ENCODE measurements around the gene SERPINI2. TPM values are rescaled to one million over a fixed set of nuclear protein-coding genes. Genes with fewer than 3 reads are reported as not detected.

The SERPINI2 gene, protein sequence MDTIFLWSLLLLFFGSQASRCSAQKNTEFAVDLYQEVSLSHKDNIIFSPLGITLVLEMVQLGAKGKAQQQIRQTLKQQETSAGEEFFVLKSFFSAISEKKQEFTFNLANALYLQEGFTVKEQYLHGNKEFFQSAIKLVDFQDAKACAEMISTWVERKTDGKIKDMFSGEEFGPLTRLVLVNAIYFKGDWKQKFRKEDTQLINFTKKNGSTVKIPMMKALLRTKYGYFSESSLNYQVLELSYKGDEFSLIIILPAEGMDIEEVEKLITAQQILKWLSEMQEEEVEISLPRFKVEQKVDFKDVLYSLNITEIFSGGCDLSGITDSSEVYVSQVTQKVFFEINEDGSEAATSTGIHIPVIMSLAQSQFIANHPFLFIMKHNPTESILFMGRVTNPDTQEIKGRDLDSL
- total RNA-seq: under 1 TPM in 1 of 2 donors, not detected in 1; 0.81 TPM
- long read RNA-seq, donor 1: 0 reads
- long read RNA-seq, donor 2: 0 reads

DNA sequence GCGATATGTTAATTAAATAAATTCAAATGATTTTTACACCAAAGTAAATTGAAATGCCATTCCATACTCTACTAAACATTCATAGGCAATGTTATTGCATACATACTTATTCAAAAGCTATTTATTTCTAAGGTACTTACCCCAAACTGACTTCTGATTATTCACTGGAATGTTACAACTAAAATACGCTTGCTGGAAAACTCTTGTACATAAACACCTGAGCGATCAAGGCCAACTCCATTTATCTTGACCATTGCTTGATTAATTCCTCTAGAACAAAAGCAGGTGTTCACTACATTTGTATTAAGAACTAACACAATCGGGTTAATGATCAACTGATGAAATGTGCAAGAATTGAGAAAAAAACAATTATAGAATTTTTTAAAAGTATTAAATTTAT lies at the start of gene SERPINI2:
SERPINI2 (minus strand) TSS at position 180 of the 400 bp plus-strand sequence. CDS start 2,208 bp downstream, outside the sequence.
- DNase-seq (ENCODE audit: low spot score): no peak
- intact Hi-C loops (cut with DNase I): no loop called here

- intact Hi-C loops (cut with DNase I): no loop called here
- DNase-seq (ENCODE audit: low spot score): no peak
These were observed 47.1 kb upstream of the SERPINI2 start for GRCh38 chr3:167521006-167521355.

DNA sequence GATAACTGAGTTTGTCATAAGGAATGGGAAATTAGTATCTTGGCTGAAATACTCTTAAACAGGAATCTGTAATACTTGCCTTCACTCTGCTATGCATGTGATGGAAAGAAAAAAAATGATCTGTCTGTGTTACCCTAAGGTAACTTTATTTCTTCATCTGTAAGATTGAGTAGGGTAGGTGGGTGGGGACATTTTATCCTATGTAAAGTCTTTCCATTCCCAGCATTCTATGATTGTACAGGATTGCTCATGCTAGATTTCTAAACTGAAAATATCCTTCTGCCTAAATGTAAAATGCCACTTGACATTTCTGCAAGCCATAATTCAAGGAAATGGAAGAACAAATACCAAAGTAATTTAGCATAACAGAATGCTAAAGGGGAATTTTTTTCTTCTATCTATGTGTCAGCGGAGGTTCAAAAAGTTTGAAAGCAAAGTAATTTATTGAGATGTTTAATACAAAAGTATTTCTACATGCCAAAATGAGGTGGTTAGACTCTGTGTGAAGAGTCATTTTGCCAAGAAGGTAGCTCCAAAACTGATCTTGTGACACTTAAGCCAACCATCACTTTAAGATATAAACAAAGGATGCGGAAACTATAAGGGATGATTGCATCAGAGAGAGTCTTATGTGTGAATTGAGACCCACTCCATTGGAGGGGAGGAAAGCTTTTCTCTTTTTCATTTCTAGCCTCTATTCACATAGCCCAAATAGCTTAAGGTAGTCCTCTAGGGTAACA lies 46.6 kb upstream of the SERPINI2 start:
- intact Hi-C loops (cut with DNase I): no loop called here
- no peak for DNase-seq (ENCODE audit: low spot score)

- intact Hi-C loops (cut with DNase I): no loop called here
- DNase-seq (ENCODE audit: low spot score): no peak
These were observed 34.1 kb upstream of the SERPINI2 start for GRCh38 chr3:167507954-167508353.

GRCh38 chr3:167502401-167502800 lies 28.6 kb upstream of the SERPINI2 start:
- DNase-seq (ENCODE audit: low spot score): no peak
- intact Hi-C loops (cut with DNase I): no loop called here

DNA sequence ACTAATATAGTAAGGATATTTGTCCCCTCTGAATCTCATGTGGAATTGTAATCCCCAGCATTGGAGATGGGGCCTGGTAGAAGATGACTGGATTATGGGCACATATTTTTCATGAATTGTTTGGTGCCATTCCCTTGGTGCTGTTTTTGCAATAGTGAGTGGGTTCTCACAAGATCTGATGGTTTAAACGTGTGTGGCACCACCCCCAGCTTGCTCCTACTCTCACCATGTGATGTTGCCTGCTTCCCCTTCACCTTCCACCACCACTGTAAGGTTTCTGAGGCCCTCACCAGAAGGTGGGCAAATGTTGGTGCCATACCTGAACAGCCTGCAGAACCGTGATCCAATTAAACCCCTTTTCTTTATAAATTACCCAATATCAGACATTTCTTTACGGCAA lies 28.1 kb upstream of the SERPINI2 start:
- intact Hi-C loops (cut with DNase I): no loop called here
- no peak for DNase-seq (ENCODE audit: low spot score)

DNA sequence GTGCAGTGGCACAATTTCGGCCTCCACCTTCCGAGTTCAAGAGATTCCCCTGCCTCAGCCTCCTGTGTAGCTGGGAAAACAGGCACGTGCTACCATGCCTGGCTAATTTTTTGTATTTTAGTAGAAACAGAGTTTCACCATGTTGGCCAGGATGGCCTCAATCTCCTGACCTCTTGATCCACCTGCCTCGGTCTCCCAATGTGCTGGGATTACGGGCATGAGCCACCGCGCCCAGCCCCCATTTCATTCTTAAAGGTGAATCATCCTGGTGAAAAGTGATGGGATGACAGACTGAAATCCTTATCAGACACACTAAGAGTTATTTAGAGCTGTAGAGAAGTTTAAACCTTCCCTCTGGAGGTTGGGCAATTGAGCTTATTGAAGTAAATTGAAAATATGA lies 24.1 kb upstream of the SERPINI2 start:
- intact Hi-C loops (cut with DNase I): no loop called here
- DNase-seq (ENCODE audit: low spot score): peak; percentile 51

DNA sequence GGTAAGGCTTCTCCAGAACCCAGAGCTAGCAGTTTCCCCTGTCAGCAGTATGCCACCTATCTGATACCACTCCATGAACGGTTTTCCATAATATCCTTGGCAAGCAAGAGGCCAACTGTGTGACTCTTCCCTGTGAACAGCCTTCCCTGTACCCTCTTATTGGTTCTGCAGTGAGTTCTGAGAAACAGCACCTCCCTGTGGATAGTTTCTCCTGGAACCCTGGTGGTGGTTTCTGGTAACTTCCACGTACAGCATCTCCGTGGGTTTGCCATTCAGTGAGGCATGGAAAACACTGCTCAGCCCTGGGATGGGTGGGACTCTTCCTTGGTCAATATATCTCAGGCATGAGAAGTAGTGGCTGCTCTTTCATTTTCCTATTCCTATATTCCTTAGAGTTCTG lies 19.4 kb upstream of the SERPINI2 start:
- intact Hi-C loops (cut with DNase I): no loop called here
- DNase-seq (ENCODE audit: low spot score): no peak

- intact Hi-C loops (cut with DNase I): no loop called here
- no peak for DNase-seq (ENCODE audit: low spot score)
These were observed 17.8 kb upstream of the SERPINI2 start for GRCh38 chr3:167491621-167492020.

GRCh38 chr3:167489571-167489970 lies 15.7 kb upstream of the SERPINI2 start:
- intact Hi-C loops (cut with DNase I): no loop called here
- no peak for DNase-seq (ENCODE audit: low spot score)

DNA sequence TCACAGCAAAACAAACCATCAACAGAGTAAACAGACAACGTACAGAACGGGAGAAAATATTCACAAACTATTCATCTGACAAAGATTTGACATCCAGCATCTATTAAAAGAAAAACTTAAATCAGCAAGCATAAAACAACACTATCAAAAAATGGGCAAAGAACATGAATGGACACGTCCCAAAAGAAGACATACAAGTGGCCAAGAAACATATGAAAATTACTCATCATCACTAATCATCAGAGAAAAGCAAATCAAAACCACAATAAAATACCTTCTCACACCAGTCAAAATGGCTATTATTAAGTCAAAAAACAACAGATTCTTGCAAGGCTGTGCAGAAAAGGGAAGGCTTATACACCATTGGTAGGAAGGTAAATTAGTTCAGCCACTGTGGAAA lies 13.7 kb upstream of the SERPINI2 start:
- intact Hi-C loops (cut with DNase I): no loop called here
- no peak for DNase-seq (ENCODE audit: low spot score)

GRCh38 chr3:167484551-167484950 lies 10.7 kb upstream of the SERPINI2 start:
- no peak for DNase-seq (ENCODE audit: low spot score)
- intact Hi-C loops (cut with DNase I): loop anchor here in 1 of 2 donors (5.0 kb wide), 1 partner anchor 408 kb away; no protein-coding TSS in a partner anchor

- intact Hi-C loops (cut with DNase I): loop anchor here in 1 of 2 donors (5.0 kb wide), 1 partner anchor 408 kb away; no protein-coding TSS in a partner anchor
- DNase-seq (ENCODE audit: low spot score): no peak
These were observed 10.1 kb upstream of the SERPINI2 start for GRCh38 chr3:167483708-167484475.

DNA sequence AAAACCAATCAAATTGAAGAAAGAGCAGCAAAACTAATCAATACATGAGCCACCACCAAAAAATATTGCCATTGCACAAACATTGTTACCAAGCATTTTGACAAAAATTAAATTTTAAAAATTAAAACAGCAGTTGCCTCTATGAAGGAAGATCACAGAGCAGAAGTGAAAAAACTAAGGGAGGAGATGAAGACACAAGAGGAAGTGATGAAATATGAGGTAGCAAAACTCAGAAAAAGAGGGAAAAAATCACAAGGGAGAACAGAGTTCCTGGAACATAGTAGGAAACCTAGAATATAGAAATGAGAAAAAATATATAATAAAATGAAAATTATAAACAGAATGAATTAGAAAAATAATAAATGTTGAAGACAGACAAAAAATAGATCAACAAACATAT lies 7.3 kb upstream of the SERPINI2 start:
- intact Hi-C loops (cut with DNase I): loop anchor here in 1 of 2 donors (5.0 kb wide), 1 partner anchor 411 kb away; no protein-coding TSS in a partner anchor
- no peak for DNase-seq (ENCODE audit: low spot score)

DNA sequence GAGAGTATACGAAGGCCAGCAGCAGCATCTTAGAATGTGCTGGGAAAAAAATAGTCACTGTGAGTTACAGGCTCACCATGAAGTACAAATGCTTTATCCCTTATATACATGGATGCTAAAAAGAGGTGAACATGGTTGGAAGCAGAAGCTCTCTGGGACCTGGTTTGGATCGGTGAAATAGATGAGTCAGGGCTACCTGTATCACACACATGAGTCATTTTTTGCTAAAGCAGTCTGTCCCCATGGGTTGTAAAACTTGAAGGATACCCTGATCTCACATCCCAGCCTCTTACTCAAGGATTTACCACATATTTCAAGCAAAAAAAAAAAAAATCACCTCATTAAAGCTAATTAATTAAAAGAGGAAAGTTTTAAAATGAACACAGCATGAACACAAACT lies 6.9 kb upstream of the SERPINI2 start:
- intact Hi-C loops (cut with DNase I): loop anchor here in 1 of 2 donors (5.0 kb wide), 1 partner anchor 412 kb away; no protein-coding TSS in a partner anchor
- no peak for DNase-seq (ENCODE audit: low spot score)

DNA sequence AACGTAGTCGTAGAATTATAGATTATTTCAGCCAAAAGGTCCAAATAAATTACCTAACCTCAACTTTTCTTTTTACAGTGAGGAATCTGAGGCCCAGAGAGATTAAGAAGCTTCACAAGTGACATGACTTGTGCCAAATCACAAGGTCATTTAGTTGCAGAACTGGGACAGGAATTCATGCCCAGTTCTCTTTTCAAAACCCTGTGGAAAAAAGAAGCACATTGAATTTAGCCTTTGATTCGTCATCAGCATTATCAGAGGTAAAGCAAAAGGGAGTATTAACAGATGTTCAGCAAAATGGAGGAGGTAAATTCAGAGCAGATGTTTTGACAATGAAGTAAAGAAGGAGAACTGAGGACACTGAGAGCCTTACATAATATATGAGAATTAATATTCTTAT lies 4.5 kb downstream of the SERPINI2 start:
- intact Hi-C loops (cut with DNase I): no loop called here

DNA sequence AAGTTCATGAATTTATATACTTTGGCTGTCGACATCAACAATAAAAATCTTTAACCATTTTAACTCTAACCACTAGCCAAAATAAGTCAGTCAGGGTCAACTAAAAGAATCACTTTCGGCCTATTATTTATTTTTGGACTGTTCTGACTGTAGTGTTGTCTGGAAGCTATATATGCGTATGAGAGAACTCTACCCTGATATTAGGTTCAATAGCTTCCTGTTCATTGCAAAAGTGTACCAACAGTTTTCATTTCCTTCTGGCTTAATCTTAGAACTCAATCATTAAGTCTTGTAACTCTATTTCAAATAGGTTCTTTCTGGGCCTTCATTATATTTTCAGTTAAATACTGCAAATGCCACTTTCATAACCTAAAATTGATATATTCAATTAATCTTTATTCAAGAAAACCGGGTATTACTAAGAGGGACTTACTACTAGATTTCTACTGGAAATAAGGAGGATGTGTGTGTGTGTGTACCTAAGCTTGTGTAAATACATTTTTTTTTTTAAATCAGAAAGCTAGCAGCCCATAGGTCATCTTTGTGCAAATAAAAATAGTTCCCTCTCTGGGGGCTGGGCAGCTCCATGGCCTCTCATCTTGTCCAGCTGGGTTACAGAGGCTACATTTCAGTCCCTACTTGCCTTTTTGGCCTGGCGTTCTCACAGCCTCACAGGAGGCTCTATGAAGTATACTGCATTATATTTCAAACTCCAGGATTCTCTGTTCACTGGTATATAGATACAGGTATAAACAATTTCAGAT lies 5.8 kb downstream of the SERPINI2 start:
- DNase-seq (ENCODE audit: low spot score): no peak
- intact Hi-C loops (cut with DNase I): no loop called here

More for the DNA sequence above, 4.5 kb downstream of the SERPINI2 start:
- no peak for DNase-seq (ENCODE audit: low spot score)

GRCh38 chr3:167466966-167467365 lies 6.9 kb downstream of the SERPINI2 start:
- intact Hi-C loops (cut with DNase I): no loop called here
- no peak for DNase-seq (ENCODE audit: low spot score)
